GM23338 (cell line): ENCODE results near the gene LMF1. TPM values are rescaled to one million over a fixed set of nuclear protein-coding genes. Genes with fewer than 3 reads are reported as not detected.

Source experiments
- ATAC-seq: fragments of 200-7000 bp; cut with Tn5 transposase; 3 replicates; pipeline ENCODE4 v1.9.1; 2020
- DNase-seq: peaks from one replicate; pipeline ENCODE4 v3.0.0-alpha.2; 2015; ENCODE audit warnings: low spot score
- H2AFZ ChIP-seq: fragments of 200-600 bp; sonication (generic); 2 replicates; pipeline ENCODE4 v1.8.0; 2016; ENCODE audit warnings: antibody characterized with exemption, mild to moderate bottlenecking, moderate library complexity
- H3F3A ChIP-seq: fragments of 200-600 bp; sonication (generic); replicated peaks from 2 replicates; pipeline ENCODE4 v1.8.0; 2017; ENCODE audit warnings: antibody characterized with exemption, mixed run types, low read depth
- H3K27ac ChIP-seq: fragments of 200-600 bp; sonication (generic); 2 replicates; pipeline ENCODE4 v1.6.1; 2016; ENCODE audit warnings: low read depth
- H3K27me3 ChIP-seq: fragments of 200-600 bp; sonication (generic); 2 replicates; pipeline ENCODE4 v1.8.0; 2016; ENCODE audit warnings: mild to moderate bottlenecking, mixed run types, moderate library complexity; ENCODE audit not compliant: insufficient read depth
- H3K36me3 ChIP-seq: fragments of 200-600 bp; sonication (generic); 2 replicates; pipeline ENCODE4 v1.8.0; 2016; ENCODE audit warnings: mild to moderate bottlenecking; ENCODE audit not compliant: insufficient read depth
- H3K4me1 ChIP-seq: fragments of 200-600 bp; sonication (generic); 2 replicates; pipeline ENCODE4 v1.8.0; 2016; ENCODE audit warnings: mild to moderate bottlenecking, moderate library complexity; ENCODE audit not compliant: insufficient read depth
- H3K4me2 ChIP-seq: fragments of 200-600 bp; sonication (generic); 2 replicates; pipeline ENCODE4 v1.7.1; 2017; ENCODE audit warnings: mixed run types
- H3K4me3 ChIP-seq: fragments of 200-600 bp; sonication (generic); 2 replicates; pipeline ENCODE4 v1.6.1; 2016; ENCODE audit warnings: mixed run types
- H3K79me2 ChIP-seq: fragments of 200-600 bp; sonication (generic); replicated peaks from 2 replicates; pipeline ENCODE4 v1.8.0; 2017; ENCODE audit warnings: mild to moderate bottlenecking; ENCODE audit not compliant: insufficient read depth
- H3K9me2 ChIP-seq: fragments of 200-600 bp; sonication (generic); 2 replicates; pipeline ENCODE4 v1.8.0; 2017; ENCODE audit not compliant: insufficient read depth
- H4K20me1 ChIP-seq: fragments of 200-600 bp; sonication (generic); replicated peaks from 2 replicates; pipeline ENCODE4 v1.8.0; 2017; ENCODE audit warnings: mild to moderate bottlenecking; ENCODE audit not compliant: insufficient read depth
- H3K27ac Mint-ChIP-seq: 2 replicates; pipeline ENCODE4 v1.8.0; 2020; ENCODE audit warnings: inconsistent platforms, mild to moderate bottlenecking, moderate library complexity, mixed read lengths
- H3K27me3 Mint-ChIP-seq: 3 replicates; pipeline ENCODE4 v1.8.0; 2022; ENCODE audit warnings: low read depth, mild to moderate bottlenecking, moderate library complexity, mixed read lengths, inconsistent platforms; ENCODE audit not compliant: insufficient read depth, poor library complexity
- H3K36me3 Mint-ChIP-seq: 3 replicates; pipeline ENCODE4 v1.8.0; 2021; ENCODE audit warnings: low read depth, mild to moderate bottlenecking, inconsistent platforms, moderate library complexity, mixed read lengths
- H3K4me1 Mint-ChIP-seq: 3 replicates; pipeline ENCODE4 v1.8.0; 2020; ENCODE audit warnings: mild to moderate bottlenecking, inconsistent platforms, mixed read lengths
- H3K4me3 Mint-ChIP-seq: 3 replicates; pipeline ENCODE4 v1.8.0; 2021; ENCODE audit warnings: moderate library complexity, mild to moderate bottlenecking, inconsistent platforms, mixed read lengths
- H3K9me3 Mint-ChIP-seq: 3 replicates; pipeline ENCODE4 v1.8.0; 2020; ENCODE audit warnings: moderate library complexity, mild to moderate bottlenecking, inconsistent platforms, mixed read lengths
- CREB1 ChIP-seq: fragments of 250-450 bp; sonication (Bioruptor Pico); IDR thresholded peaks from 2 replicates; pipeline ENCODE4 v1.5.0; 2020; ENCODE audit warnings: low read depth, mild to moderate bottlenecking, moderate library complexity
- EZH2 ChIP-seq: fragments of 200-600 bp; sonication (generic); IDR thresholded peaks from one replicate; pipeline ENCODE4 v1.8.0; 2017; ENCODE audit warnings: antibody characterized with exemption, mild to moderate bottlenecking, low read depth; ENCODE audit not compliant: unreplicated experiment
- JUNB ChIP-seq: IDR thresholded peaks from one replicate; pipeline ENCODE4 v1.6.1; 2016; ENCODE audit warnings: antibody characterized with exemption; ENCODE audit not compliant: unreplicated experiment
- NANOG ChIP-seq: IDR thresholded peaks from 2 replicates; pipeline ENCODE4 v1.6.1; 2016; ENCODE audit warnings: antibody characterized with exemption, borderline replicate concordance
- REST ChIP-seq: IDR thresholded peaks from one replicate; pipeline ENCODE4 v1.6.1; 2018; ENCODE audit warnings: antibody characterized with exemption; ENCODE audit not compliant: unreplicated experiment
- ZNF114 ChIP-seq: fragments of 250-450 bp; sonication (Bioruptor Pico); IDR thresholded peaks from 2 replicates; pipeline ENCODE4 v1.5.0; 2020; ENCODE audit warnings: mild to moderate bottlenecking, moderate library complexity
- ZNF462 ChIP-seq: fragments of 250-450 bp; sonication (Bioruptor Pico); IDR thresholded peaks from 2 replicates; pipeline ENCODE4 v1.5.0; 2020; ENCODE audit warnings: mild to moderate bottlenecking, moderate library complexity
- polyA plus RNA-seq: library from polyadenylated mRNA; unstranded; fragments of >200 nt; fragmentation: Nextera tagmentation; extraction: Ambion mirVana; gene quantifications from 2 replicates; pipeline ENCODE4 v1.2.1, GENCODE V29; 2016
- total RNA-seq: library from RNA; depleted of rRNA; stranded (reverse); fragments of >200 nt; shearing (Covaris generic); gene quantifications from 2 replicates; pipeline ENCODE4 v1.2.3, GENCODE V29; 2014
- TF ChIP-seq, protein P1 (sequence below), 2 experiments: fragments of 200-600 bp in 1 of 2; sonication (generic) in 1 of 2; conservative IDR thresholded peaks; 2 replicates each; pipeline versions ENCODE4 v1.5.1 to v1.6.1; 2016 to 2017; ENCODE audit warnings: antibody characterized with exemption in 2 of 2, low read depth in 2 of 2, mild to moderate bottlenecking in 2 of 2, moderate library complexity in 1 of 2

Gene LMF1
- total and polyA plus RNA-seq, 2 experiments from 2014 or later, result 4.2 to 10.1 TPM

DNA sequence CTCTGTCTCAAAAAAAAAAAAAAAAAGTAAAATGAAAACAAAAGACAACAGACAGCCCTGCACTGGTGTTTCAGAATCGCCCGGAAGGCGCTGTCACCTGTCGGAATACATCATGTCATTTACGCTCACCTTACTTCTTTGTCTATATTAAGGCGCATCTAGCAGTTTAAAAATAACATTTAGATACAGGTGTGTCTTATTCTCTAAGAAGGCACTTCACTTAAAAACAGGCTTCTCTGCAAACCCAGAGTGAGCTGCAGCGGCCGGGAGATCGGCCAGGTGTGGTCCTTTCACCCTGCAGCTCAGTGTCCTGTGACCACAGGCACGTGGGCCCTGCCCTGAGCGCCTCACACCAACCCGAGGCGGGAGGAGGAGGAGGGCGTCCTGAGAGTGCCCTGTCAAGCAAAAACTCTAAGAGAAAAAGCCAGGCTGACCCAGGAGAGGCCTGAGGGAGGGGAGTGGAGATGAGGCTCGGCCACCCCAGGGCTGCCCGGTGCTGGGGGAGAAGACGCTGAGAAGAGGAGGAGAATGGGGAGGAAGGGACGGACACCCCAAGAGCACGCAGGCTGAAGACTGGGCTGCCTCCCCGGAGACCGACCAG is 3.3 kb upstream of the LMF1 start (continued):
- TF ChIP-seq CREB1 (CRISPR knock-in tag) (no peak), NANOG (no peak), REST (no peak), JUNB (no peak)

GRCh38 chr16:973366-973765 is 2.6 kb upstream of the LMF1 start:
- no peak for DNase-seq
- Histone ChIP-seq H2AFZ (no peak overlapping the region), H3K27ac (no peak overlapping the region), H3K27me3 (peaks cover 9% of the 10 kb centered on the region), H3K4me2 (no peak overlapping the region), H3K79me2 (no peaks in the 10 kb centered on the region), H4K20me1 (0 out of 2 replicates have a peak, but pooled peaks cover under 1% of the 10 kb centered on the region), H3F3A (0 out of 2 replicates have a peak, but pooled peaks cover 5% of the 10 kb centered on the region), H3K4me1 (peaks cover 4% of the 10 kb centered on the region; the same call in 1 of the 2 replicates), H3K9me2 (no peaks in the 10 kb centered on the region), H3K36me3 (no peaks in the 10 kb centered on the region), H3K4me3 (no peak overlapping the region)
- H3K9me3 Mint-ChIP-seq, result no peaks in the 10 kb centered on the region; the same call in 2 of the 3 replicates
- H3K27me3 Mint-ChIP-seq, result peaks cover 18% of the 10 kb centered on the region
- H3K36me3 Mint-ChIP-seq, result no peaks in the 10 kb centered on the region; the same call in 2 of the 3 replicates
- no peak overlapping the region for H3K27ac Mint-ChIP-seq
- ATAC-seq, result no peak
- peaks cover 13% of the 10 kb centered on the region for H3K4me1 Mint-ChIP-seq
- no peak overlapping the region for H3K4me3 Mint-ChIP-seq
- no peak for TF ChIP-seq NANOG
- TF ChIP-seq ZNF114, result no peak
- no peak for TF ChIP-seq EZH2
- no peak for TF ChIP-seq ZNF462 (CRISPR knock-in tag)
- TF ChIP-seq, protein P1, sequence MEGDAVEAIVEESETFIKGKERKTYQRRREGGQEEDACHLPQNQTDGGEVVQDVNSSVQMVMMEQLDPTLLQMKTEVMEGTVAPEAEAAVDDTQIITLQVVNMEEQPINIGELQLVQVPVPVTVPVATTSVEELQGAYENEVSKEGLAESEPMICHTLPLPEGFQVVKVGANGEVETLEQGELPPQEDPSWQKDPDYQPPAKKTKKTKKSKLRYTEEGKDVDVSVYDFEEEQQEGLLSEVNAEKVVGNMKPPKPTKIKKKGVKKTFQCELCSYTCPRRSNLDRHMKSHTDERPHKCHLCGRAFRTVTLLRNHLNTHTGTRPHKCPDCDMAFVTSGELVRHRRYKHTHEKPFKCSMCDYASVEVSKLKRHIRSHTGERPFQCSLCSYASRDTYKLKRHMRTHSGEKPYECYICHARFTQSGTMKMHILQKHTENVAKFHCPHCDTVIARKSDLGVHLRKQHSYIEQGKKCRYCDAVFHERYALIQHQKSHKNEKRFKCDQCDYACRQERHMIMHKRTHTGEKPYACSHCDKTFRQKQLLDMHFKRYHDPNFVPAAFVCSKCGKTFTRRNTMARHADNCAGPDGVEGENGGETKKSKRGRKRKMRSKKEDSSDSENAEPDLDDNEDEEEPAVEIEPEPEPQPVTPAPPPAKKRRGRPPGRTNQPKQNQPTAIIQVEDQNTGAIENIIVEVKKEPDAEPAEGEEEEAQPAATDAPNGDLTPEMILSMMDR (conservative IDR thresholded peaks at IDR 0.05; ENCODE audit: low read depth in 2 of 2), result no peak
- TF ChIP-seq REST, result no peak
- no peak for TF ChIP-seq CREB1 (CRISPR knock-in tag)
